ENCODE results near the gene ANTXR2. TPM values are rescaled to one million over a fixed set of nuclear protein-coding genes. Genes with fewer than 3 reads are reported as not detected.

Gene ANTXR2
- total and polyA plus RNA-seq, 2 of the 8 experiments (the other 6 are each of a cell fraction or from before 2014, with no cell fraction given) = 1.1 to 7.5 TPM

DNA sequence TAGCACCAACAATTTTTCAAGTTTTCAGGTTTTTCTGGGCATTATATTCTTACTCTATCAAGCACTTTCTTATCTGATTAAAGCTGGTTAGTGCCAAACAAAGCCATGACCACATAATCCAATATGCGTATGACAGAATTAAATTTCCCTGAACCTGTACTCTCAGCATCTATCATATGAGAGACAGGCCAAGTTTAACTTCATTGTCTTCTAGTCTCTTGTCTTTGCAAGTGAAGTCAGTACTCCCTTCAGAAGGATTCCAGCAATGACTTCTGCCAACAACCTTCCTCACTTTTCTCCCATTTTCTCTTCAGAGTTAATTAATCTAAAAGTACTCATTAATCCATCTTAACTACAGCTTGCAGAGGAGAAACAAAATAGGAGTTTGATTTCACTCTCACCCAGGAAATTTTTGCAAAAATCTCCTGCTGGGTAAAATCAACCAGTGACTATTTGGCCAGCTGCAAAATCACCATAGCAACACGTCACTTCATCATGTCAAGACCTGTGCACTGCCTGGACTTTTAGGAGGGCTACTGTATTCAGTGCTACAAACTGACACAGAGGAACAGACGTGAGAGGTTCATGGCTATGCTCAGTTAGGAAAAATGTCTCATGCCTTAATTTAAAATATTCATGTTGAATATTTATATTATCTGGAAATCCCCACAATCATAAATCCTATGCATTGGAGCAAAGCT is 208.4 kb downstream of the ANTXR2 start (continued):
- TF ChIP-seq JUN (IDR thresholded peaks at IDR 0.05; ENCODE audit: low read depth, low read length) (no peak), HDAC2 (IDR thresholded peaks at IDR 0.05; ENCODE audit: borderline replicate concordance in 1 of 2, low read depth in 2 of 2, low read length in 2 of 2) (no peak), TBP (IDR thresholded peaks at IDR 0.05; ENCODE audit: low read depth, low read length) (no peak)
- TF ChIP-seq, protein P1, sequence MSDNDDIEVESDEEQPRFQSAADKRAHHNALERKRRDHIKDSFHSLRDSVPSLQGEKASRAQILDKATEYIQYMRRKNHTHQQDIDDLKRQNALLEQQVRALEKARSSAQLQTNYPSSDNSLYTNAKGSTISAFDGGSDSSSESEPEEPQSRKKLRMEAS (IDR thresholded peaks at IDR 0.05) = no peak

Data from H1 (cell line).